GM12801 (cell line): ENCODE measurements around the gene PSMD1.

ENCODE experiments used
- TF ChIP-seq, protein P1 (sequence below): IDR thresholded peaks from one replicate; pipeline ENCODE4 v1.5.1; 2011; ENCODE audit warnings: control low read depth; ENCODE audit not compliant: insufficient read length; ENCODE audit errors: extremely low read depth

PSMD1 gene

DNA sequence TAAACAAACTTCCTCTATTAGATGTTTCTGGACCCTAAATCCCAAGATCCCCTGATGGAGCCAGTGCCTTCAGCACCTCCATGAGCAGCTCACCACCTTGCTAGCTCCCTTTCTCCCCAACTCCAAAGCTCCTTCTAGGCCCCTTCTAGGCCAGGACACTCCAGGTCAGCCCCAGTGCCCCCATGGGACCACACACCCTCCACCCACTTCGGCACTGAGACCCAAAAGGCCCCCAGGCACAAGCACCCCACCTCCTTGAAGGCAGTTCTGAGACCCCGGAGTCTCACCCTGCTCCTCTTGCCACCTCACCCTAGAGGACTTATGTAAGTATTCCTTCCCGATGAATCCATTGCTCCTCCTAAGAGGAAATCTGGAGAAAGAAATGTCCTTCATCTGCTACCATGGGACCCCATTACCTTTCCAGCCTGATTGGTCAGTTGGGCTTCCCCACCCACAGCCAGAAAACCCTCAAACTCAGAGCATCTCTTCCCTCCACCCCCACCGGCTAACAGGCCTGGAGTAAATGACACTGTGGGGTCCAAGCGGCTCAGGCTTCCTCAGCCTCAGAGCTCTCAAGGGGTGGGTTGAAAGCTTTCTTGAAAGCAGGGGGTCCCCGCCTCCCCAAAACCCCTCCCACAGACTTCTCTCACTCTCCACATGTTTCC, 132.0 kb downstream of the PSMD1 start:
- TF ChIP-seq, protein P1, sequence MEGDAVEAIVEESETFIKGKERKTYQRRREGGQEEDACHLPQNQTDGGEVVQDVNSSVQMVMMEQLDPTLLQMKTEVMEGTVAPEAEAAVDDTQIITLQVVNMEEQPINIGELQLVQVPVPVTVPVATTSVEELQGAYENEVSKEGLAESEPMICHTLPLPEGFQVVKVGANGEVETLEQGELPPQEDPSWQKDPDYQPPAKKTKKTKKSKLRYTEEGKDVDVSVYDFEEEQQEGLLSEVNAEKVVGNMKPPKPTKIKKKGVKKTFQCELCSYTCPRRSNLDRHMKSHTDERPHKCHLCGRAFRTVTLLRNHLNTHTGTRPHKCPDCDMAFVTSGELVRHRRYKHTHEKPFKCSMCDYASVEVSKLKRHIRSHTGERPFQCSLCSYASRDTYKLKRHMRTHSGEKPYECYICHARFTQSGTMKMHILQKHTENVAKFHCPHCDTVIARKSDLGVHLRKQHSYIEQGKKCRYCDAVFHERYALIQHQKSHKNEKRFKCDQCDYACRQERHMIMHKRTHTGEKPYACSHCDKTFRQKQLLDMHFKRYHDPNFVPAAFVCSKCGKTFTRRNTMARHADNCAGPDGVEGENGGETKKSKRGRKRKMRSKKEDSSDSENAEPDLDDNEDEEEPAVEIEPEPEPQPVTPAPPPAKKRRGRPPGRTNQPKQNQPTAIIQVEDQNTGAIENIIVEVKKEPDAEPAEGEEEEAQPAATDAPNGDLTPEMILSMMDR: no peak

DNA sequence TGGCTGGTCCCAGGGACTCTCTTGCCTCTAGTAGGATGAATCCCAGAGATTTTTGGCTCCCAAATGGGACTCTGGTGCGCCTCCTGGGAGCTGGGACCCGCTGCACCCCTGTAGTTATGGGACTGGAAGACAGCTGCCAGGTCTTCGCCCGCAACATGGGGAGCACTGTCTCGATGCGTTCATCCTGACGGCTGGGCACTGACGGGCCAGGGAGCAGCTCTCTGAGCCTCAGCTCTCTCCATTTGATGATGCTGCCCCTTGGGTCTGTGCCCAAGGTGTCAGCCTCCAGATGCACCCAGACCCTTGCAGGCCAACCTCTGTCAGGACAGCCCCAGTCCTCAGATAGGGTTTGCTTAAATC, 132.5 kb downstream of the PSMD1 start:
- TF ChIP-seq, protein P1: no peak

- TF ChIP-seq, protein P1: no peak
Measured at GRCh38 chr2:231189571-231190495, 133.2 kb downstream of the PSMD1 start.

DNA sequence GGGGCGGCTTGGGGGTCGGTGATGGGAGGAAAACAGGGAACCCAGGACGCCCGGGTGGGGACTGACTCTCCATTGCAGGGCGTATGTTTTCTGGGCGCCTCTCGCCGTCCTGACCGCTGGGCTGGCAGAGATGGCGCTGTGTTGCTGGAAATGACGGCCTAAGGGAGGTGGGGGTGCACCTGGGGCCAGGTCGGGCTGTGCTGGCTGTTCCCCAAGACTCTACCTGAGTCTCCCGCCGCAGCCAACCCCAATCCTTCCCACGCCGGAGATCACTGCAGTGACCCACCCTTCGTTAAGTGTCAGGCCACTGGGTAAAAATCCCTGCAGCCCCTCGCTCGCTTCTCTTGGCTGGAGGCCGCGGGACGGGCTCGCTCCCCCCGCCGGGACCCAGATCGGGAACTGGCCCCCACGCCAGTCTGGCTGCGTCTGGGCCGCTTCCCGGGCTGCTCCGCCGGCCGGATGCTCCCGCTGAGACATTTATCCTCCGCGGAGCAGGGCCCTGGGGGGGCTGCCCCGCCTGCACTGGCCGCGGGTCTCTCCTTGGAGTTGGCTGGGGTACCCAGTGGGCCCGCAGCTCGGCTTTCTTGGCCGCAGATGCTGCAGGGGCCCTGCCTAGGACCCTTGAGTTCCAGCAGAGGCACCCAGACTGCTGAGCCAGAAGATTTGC, 134.0 kb downstream of the PSMD1 start:
- TF ChIP-seq, protein P1: no peak

GRCh38 chr2:231191896-231192872, 135.5 kb downstream of the PSMD1 start:
- TF ChIP-seq, protein P1: no peak

DNA sequence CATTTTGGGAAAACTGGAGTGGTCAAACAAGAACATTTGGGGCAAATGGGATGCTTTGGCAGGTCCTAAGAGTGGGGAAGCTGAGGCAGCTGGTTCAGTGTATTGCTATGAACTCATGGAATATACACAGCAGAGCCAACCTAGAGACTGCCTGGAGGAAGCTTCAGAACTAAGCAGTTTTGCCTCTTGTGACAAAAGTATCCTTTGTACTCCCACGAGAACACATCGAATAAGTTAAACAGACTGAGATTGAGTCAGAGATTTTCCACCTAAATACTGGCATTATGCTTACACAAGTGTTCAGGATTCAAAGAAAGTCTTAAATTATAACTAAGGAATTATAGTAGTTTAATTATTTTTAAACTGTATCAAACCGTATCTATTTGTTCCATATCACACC, 136.5 kb downstream of the PSMD1 start:
- TF ChIP-seq, protein P1: no peak
